Activated naive CD4-positive, alpha-beta T cell treated with anti-CD3 and anti-CD28 coated beads, Interleukin-2, amount 50 U/mL, for 16 hours (primary cell): ENCODE results near the gene ZNF285.
"Not testable (repeated sequence)": the region's sequence is repeated elsewhere in the genome, so short reads cannot be mapped to it uniquely, and the experiment has no call there.

ENCODE experiments used
- DNase-seq: peaks from one replicate; pipeline ENCODE4 v3.0.0-alpha.2; 2020

Gene ZNF285

GRCh38 chr19:44401139-44402115 is at the start of gene ZNF285:
TSS of gene ZNF285 (minus strand) at chr19:44401608. CDS start at chr19:44397213, 4,395 bp downstream.
- peak; percentile 82 for DNase-seq

- DNase-seq, result peak; percentile 81
Observed at GRCh38 chr19:44447916-44448674, 46.7 kb upstream of the ZNF285 start, which contains the start of gene ZNF229. TSS of gene ZNF229 (minus strand) at chr19:44448472. CDS start at chr19:44442847, 5,625 bp downstream.

- DNase-seq, result no peak
Observed at GRCh38 chr19:44438441-44438840, 37.0 kb upstream of the ZNF285 start.

GRCh38 chr19:44435441-44435840 is 34.0 kb upstream of the ZNF285 start:
- DNase-seq, result no peak

- DNase-seq, result no peak
Observed at GRCh38 chr19:44430956-44431355, 29.5 kb upstream of the ZNF285 start.

GRCh38 chr19:44415553-44415952 is 14.1 kb upstream of the ZNF285 start:
- not testable (repeated sequence) for DNase-seq

GRCh38 chr19:44389268-44389667 is 12.1 kb downstream of the ZNF285 start:
- not testable (repeated sequence) for DNase-seq

GRCh38 chr19:44374789-44375188 is 26.6 kb downstream of the ZNF285 start:
- DNase-seq, result no peak

- DNase-seq, result no peak
Observed at GRCh38 chr19:44371815-44372480, 29.5 kb downstream of the ZNF285 start.

GRCh38 chr19:44367024-44367423 is 34.4 kb downstream of the ZNF285 start:
- no peak for DNase-seq

GRCh38 chr19:44356383-44357111 is 44.9 kb downstream of the ZNF285 start, which contains the start of gene ZNF112:
TSS of gene ZNF112 (minus strand) at chr19:44356680. CDS start at chr19:44340539, 16,141 bp downstream.
- peak; percentile 16 for DNase-seq

GRCh38 chr19:44346556-44346955 is 54.9 kb downstream of the ZNF285 start:
- DNase-seq, result no peak

GRCh38 chr19:44345959-44346358 is 55.4 kb downstream of the ZNF285 start:
- no peak for DNase-seq

GRCh38 chr19:44344255-44344654 is 57.2 kb downstream of the ZNF285 start:
- no peak for DNase-seq

- DNase-seq, result no peak
Observed at GRCh38 chr19:44341794-44342193, 59.6 kb downstream of the ZNF285 start.

GRCh38 chr19:44334639-44335038 is 66.8 kb downstream of the ZNF285 start:
- not testable (repeated sequence) for DNase-seq
